GM19351 (cell line): ENCODE results near the gene EIF5AL1.
"Not testable (repeated sequence)": the region's sequence is repeated elsewhere in the genome, so short reads cannot be mapped to it uniquely, and the experiment has no call there.

Experiments used
- ATAC-seq: cut with Tn5 transposase; IDR thresholded peaks from one replicate; pipeline ENCODE4 v1.9.1; 2021; ENCODE audit warnings: mild to moderate bottlenecking, moderate library complexity; ENCODE audit not compliant: unreplicated experiment

EIF5AL1 gene

GRCh38 chr10:79511891-79512583 is at the start of gene EIF5AL1:
Gene EIF5AL1, plus strand, starts transcription at chr10:79512533. Its CDS starts 117 bp downstream, at chr10:79512650.
- not testable (repeated sequence) for ATAC-seq

GRCh38 chr10:79463578-79464496 is 48.5 kb upstream of the EIF5AL1 start:
- ATAC-seq, result no peak

- ATAC-seq, result no peak
Observed at GRCh38 chr10:79465341-79465740, 47.0 kb upstream of the EIF5AL1 start.

- ATAC-seq, result no peak
Observed at GRCh38 chr10:79468015-79468560, 44.2 kb upstream of the EIF5AL1 start.

GRCh38 chr10:79468841-79469585 is 43.3 kb upstream of the EIF5AL1 start:
- no peak for ATAC-seq

GRCh38 chr10:79470096-79470495 is 42.2 kb upstream of the EIF5AL1 start:
- ATAC-seq, result no peak

- ATAC-seq, result no peak
Observed at GRCh38 chr10:79471776-79472175, 40.6 kb upstream of the EIF5AL1 start.

- ATAC-seq, result no peak
Observed at GRCh38 chr10:79472449-79472848, 39.9 kb upstream of the EIF5AL1 start.

- no peak for ATAC-seq
Observed at GRCh38 chr10:79472951-79473350, 39.4 kb upstream of the EIF5AL1 start.

- no peak for ATAC-seq
Observed at GRCh38 chr10:79473496-79474095, 38.7 kb upstream of the EIF5AL1 start.

GRCh38 chr10:79475119-79475653 is 37.1 kb upstream of the EIF5AL1 start:
- ATAC-seq, result no peak

- ATAC-seq, result no peak
Observed at GRCh38 chr10:79475877-79476276, 36.5 kb upstream of the EIF5AL1 start.

- no peak for ATAC-seq
Observed at GRCh38 chr10:79476645-79477044, 35.7 kb upstream of the EIF5AL1 start.

GRCh38 chr10:79477456-79477855 is 34.9 kb upstream of the EIF5AL1 start:
- no peak for ATAC-seq

GRCh38 chr10:79479283-79479909 is 32.9 kb upstream of the EIF5AL1 start:
- no peak for ATAC-seq

GRCh38 chr10:79482304-79482703 is 30.0 kb upstream of the EIF5AL1 start:
- ATAC-seq, result no peak

- no peak for ATAC-seq
Observed at GRCh38 chr10:79482741-79483140, 29.6 kb upstream of the EIF5AL1 start.

- no peak for ATAC-seq
Observed at GRCh38 chr10:79483299-79483698, 29.0 kb upstream of the EIF5AL1 start.

- no peak for ATAC-seq
Observed at GRCh38 chr10:79483948-79484347, 28.4 kb upstream of the EIF5AL1 start.

GRCh38 chr10:79484476-79484875 is 27.9 kb upstream of the EIF5AL1 start:
- no peak for ATAC-seq
